Cardiac fibroblast (primary cell): ENCODE data around the gene CYSRT1.
"Not testable (repeated sequence)": the region's sequence is repeated elsewhere in the genome, so short reads cannot be mapped to it uniquely, and the experiment has no call there.

ENCODE experiments used
- DNase-seq, 2 donors: peaks; one replicate each; pipeline versions ENCODE4 v3.0.0 to v3.0.0-alpha.2; 2010; ENCODE audit warnings: low read depth in 2 of 2
- H3K4me3 ChIP-seq, 2 donors: replicated peaks in 1 of 2; 1 replicate in 1 of 2; 2 replicates in 1 of 2; pipeline ENCODE4 v1.5.1; 2011; ENCODE audit warnings: low read depth in 2 of 2, low read length in 2 of 2, mild to moderate bottlenecking in 2 of 2, moderate library complexity in 1 of 2
- TF ChIP-seq, protein P1 (sequence below): IDR thresholded peaks from one replicate; pipeline ENCODE4 v1.5.1; 2011; ENCODE audit warnings: low read depth, mild to moderate bottlenecking, low read length, inconsistent platforms

Gene CYSRT1

GRCh38 chr9:137234758-137235423, 9.9 kb downstream of the CYSRT1 start:
- no peak for DNase-seq
- no peak overlapping the region for H3K4me3 ChIP-seq
- TF ChIP-seq, protein P1, sequence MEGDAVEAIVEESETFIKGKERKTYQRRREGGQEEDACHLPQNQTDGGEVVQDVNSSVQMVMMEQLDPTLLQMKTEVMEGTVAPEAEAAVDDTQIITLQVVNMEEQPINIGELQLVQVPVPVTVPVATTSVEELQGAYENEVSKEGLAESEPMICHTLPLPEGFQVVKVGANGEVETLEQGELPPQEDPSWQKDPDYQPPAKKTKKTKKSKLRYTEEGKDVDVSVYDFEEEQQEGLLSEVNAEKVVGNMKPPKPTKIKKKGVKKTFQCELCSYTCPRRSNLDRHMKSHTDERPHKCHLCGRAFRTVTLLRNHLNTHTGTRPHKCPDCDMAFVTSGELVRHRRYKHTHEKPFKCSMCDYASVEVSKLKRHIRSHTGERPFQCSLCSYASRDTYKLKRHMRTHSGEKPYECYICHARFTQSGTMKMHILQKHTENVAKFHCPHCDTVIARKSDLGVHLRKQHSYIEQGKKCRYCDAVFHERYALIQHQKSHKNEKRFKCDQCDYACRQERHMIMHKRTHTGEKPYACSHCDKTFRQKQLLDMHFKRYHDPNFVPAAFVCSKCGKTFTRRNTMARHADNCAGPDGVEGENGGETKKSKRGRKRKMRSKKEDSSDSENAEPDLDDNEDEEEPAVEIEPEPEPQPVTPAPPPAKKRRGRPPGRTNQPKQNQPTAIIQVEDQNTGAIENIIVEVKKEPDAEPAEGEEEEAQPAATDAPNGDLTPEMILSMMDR, result no peak

DNA sequence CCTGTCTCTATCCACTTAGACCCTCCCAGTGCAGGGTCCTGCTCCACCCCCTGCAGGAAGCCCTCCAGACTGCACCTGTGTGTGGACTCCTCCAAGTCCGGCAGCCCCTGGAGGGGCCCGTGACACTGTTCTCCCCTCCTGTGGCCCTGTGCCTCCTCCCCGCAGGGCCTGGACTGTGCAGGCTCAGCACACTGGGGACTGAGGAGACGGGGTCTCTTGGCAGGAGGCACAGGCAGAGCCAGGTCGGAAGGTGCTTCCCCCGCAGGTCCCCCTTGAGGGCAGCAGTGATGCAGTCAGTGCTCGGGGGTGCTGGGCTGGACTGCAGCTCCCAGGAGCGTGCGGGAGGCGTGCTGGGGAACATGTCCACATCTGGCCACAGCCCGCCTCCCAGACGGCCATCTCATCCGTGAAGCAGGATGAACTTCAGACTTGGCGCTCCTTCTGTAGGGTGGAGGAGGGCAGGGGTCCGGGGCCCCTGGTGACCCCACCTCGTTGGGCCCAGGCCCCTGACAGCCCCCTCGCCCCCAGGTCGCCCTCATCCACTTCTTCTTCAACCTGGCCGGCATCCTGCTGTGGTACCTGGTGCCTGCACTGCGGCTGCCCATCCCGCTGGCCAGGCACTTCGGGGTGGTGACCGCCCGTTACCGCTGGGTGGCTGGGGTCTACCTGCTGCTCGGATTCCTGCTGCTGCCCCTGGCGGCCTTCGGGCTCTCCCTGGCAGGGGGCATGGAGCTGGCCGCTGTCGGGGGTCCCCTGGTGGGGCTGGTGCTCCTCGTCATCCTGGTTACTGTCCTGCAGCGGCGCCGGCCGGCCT, 10.7 kb downstream of the CYSRT1 start:
- no peak for DNase-seq
- TF ChIP-seq, protein P1, result no peak
- no peak overlapping the region for H3K4me3 ChIP-seq

- H3K4me3 ChIP-seq, result no peak overlapping the region
- peak; percentile 79 to 82 for DNase-seq
- TF ChIP-seq, protein P1, result peak; percentile 99
Observed at GRCh38 chr9:137236238-137236935, 11.4 kb downstream of the CYSRT1 start.

- DNase-seq, result no peak
- no peak overlapping the region for H3K4me3 ChIP-seq
- TF ChIP-seq, protein P1, result no peak
Observed at GRCh38 chr9:137236936-137237421, 12.0 kb downstream of the CYSRT1 start.

DNA sequence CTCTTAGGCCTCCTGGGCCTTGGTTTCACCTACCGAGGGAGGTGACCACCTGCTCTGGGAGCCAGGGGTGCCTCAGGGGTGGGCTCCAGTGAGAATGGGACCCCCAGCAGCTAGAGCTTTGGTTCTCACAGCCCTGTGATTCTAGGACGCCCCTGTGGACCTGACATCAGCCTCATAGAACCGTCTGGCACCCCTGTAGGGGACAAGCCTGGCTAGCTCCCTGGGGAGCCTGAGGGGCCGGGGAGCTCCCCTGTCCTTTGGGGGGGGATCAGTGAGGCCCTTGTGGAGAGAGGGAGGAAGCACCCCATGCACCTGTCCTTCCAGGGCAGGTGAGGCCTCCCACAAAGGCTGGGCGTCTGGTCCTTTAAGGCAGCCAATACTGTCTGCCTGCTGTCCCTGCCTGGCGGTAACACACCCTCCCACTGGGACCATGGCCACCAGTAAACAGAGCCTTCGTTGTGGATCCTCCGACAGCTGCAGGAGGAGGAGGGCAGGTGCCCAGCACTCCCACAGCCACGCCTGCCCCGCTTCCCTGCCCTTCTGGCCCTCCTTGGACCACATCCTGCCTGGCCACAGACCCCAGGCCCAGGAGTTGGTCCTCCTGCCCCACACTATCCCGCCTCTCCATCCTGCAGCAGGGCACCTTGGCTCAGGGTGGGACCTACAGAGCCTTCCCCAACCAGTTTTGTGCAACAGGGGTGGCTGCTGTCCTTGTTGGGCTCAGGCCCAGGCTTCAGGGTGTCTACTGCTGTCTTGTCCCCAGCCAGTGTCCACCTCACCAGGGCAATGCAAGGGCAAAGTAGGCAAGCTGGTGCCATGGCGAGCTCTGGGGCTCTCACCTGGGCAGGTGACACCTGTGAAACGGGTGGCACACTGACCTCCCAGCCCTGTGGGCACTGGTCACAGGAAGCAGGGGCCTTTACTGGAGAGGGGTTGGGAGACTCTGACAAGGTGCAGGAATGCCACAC, 13.1 kb downstream of the CYSRT1 start:
- DNase-seq, result no peak
- TF ChIP-seq, protein P1, result no peak
- no peak overlapping the region for H3K4me3 ChIP-seq

DNA sequence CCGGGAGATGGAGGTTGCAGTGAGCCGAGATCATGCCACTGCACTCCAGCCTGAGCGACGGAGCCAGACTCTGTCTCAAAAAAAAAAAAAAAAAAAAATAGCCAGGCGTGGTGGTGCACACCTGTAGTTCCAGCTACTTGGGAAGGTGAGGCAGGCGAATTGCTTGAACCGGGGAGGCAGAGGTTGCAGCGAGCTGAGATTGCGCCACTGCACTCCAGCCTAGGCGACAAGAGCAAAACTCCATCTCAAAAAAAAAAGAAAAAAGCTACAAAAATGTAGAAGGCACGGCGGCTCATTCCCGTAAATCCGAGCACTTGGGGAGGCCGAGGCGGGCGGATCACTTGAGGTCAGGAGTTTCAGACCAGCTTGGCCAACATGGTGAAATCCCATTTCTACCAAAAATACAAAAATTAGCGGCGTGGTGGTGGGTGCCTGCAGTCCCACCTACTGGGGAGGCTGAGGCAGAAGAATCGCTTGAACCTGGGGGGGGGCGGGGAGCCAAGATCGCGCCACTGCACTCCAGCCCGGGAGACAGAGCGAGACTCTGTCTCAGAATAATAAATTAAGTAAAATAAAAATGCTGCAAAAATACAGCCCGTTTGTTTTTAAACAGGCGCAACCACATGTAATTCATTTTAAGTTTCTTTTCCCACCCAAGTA, 14.7 kb downstream of the CYSRT1 start:
- peak overlapping the region; percentile 57 to 68 for H3K4me3 ChIP-seq

More for the DNA sequence above, 14.7 kb downstream of the CYSRT1 start:
- DNase-seq, result not testable (repeated sequence)
